Measurements from ENCODE around the gene KNTC1.

GRCh38 chr12:122596838-122597237 is 69.8 kb downstream of the KNTC1 start:
- TF ChIP-seq EP300 (IDR thresholded peaks at IDR 0.05) (no peak), CTCF (IDR thresholded peaks at IDR 0.05) (no peak), HES2 (IDR thresholded peaks at IDR 0.05) (no peak), SMC3 (IDR thresholded peaks at IDR 0.05) (no peak)

Measured in A549 (cell line).